Pancreas (tissue), 10 donors: ENCODE data around the gene VSIR. TPM values are rescaled to one million over a fixed set of nuclear protein-coding genes. Genes with fewer than 3 reads are reported as not detected.

ENCODE experiments used
- ATAC-seq, 4 donors: fragments of 200-7000 bp; cut with Tn5 transposase; one replicate each; pipeline versions ENCODE4 v1.8.0 to v1.9.1; 2020; ENCODE audit warnings: mild to moderate bottlenecking in 4 of 4, moderate library complexity in 4 of 4
- DNase-seq, 6 donors: peaks; one replicate each; pipeline ENCODE4 v3.0.0-alpha.2; 2020
- FAIRE-seq: peaks from 2 replicates; lab custom pipeline; 2012; peaks lifted over from hg19 to GRCh38; lab: Jason Lieb, UNC
- H3K27ac ChIP-seq, 4 donors: fragments of 200-600 bp; sonication (generic); 1 replicate in 3 of 4; 2 replicates in 1 of 4; pipeline versions ENCODE4 v1.5.0 to v1.8.0; 2020
- H3K27me3 ChIP-seq, 4 donors: fragments of 200-600 bp; one replicate each; pipeline ENCODE4 v1.8.0; 2021
- H3K36me3 ChIP-seq, 3 donors: fragments of 200-600 bp; sonication (generic) in 1 of 3; one replicate each; pipeline versions ENCODE4 v1.5.0 to v1.8.0; 2020 to 2021
- H3K4me1 ChIP-seq, 3 donors: fragments of 200-600 bp; one replicate each; pipeline ENCODE4 v1.8.0; 2021
- H3K4me3 ChIP-seq, 4 donors: fragments of 200-600 bp; sonication (generic) in 2 of 4; one replicate each; pipeline versions ENCODE4 v1.5.0 to v1.8.0; 2020 to 2021
- H3K9me3 ChIP-seq, 4 donors: fragments of 200-600 bp; one replicate each; pipeline ENCODE4 v1.8.0; 2021
- WGBS, 2 donors: extraction: QIAGEN DNeasy Blood & Tissue Kit; methylation state at CpG; one replicate each; pipeline ENCODE4 v1.1.7; 2013; 5-methylcytosine and 5-hydroxymethylcytosine counted together
- intact Hi-C, 3 donors: fragments of 100-400 bp; cut with DNase I; formaldehyde crosslinking; loops; one replicate each; pipeline versions ENCODE4 v1.11.1 to v1.14.2; 2022
- polyA plus RNA-seq, 2 donors: library from polyadenylated mRNA; stranded (reverse); fragments of 200-250 nt; gene quantifications; one replicate each; pipeline ENCODE4 v1.2.3, GENCODE V29; 2013
- total RNA-seq, 6 donors: library from RNA; stranded (reverse); fragmentation: NEBNext Ultra II Directional in 4 of 6; extraction: Animal tissue kit (Norgen Biotek cat#: 25700) in 4 of 6; gene quantifications; one replicate each; pipeline versions ENCODE4 v1.2.1 to v1.2.4, GENCODE V29; 2021 to 2023
- TF ChIP-seq, protein P1 (sequence below), 4 donors: fragments of 200-600 bp; sonication (generic) in 3 of 4; IDR thresholded peaks; one replicate each; pipeline versions ENCODE4 v1.5.0 to v1.8.0; 2021; ENCODE audit warnings: antibody characterized with exemption in 4 of 4
- donor health status: healthy with polysubstance abuse.
- donor health status: DM: no; HTN: no; CAD: no; lungs with moderate emphysema.
- donor health status: DM: no; HTN: no; CAD: no.
- donor health status: control.
- donor health status: control.
- donor health status: Bipolar disorder and iron deficiency.
- donor health status: DM: yes; HTN: yes; CAD: no.
- donor health status: DM: no; HTN: no; CAD: no.
- donor health status: DM: no; HTN: no; CAD: no.
- donor health status: DM: yes; HTN: yes; CAD: no.

The VSIR gene
- total and polyA plus RNA-seq, 8 donors: 3.7 to 27.6 (median 9.3) TPM

DNA sequence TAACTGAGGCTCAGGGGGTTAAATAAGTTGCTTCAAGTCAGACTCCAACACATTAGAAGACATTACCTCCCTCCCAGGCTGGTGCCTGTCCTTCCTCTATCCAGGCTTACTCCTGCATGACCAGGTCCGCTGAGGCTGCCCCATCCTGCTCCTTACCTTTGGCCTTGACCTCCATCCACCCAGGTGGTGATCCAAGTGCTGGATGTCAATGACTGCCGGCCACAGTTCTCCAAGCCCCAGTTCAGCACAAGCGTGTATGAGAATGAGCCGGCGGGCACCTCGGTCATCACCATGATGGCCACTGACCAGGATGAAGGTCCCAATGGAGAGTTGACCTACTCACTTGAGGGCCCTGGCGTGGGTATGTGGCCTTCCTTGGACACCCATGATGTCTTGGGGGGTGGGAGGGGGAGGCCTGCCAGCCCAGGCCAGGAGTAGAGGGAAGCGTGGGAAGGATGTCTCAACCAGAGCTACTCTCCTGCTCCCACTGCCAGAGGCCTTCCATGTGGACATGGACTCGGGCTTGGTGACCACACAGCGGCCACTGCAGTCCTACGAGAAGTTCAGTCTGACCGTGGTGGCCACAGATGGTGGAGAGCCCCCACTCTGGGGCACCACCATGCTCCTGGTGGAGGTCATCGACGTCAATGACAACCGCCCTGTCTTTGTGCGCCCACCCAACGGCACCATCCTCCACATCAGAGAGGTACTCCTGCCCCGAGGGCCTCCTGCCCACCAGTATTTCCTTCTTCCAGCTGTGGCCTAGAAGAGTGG is 29.6 kb upstream of the VSIR start:
- FAIRE-seq (no peak), ATAC-seq (no peak)

DNA sequence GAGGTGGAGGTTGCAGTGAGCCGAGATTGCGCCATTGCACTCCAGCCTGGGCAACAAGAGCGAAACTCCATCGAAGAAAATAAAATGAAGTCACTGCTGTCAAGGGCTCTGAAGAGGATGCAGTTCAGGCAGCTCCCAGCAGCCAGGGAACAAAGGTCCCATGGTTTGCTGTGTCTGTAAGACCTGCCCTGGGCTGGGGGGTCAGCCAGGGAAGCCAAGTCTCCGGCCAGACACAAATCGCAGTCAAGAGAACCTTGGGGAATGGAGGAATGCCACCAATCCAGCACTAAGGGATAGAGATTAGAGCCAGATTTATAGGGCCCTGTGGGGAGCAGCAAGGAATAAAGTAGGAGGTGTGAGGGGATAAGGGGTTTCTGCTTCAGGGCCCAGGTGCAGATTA is 28.9 kb upstream of the VSIR start:
- WGBS, 2 donors: 91 to 99% methylated on average over 6 of the region's 6 CpGs
- H3K4me1 ChIP-seq: peaks cover 0 to 3% (median 0%) of the 10 kb centered on the region in 3 donors
- FAIRE-seq (no peak), DNase-seq (peak in 1 of 6 donors; percentile 10), ATAC-seq (no peak)
- TF ChIP-seq, protein P1, sequence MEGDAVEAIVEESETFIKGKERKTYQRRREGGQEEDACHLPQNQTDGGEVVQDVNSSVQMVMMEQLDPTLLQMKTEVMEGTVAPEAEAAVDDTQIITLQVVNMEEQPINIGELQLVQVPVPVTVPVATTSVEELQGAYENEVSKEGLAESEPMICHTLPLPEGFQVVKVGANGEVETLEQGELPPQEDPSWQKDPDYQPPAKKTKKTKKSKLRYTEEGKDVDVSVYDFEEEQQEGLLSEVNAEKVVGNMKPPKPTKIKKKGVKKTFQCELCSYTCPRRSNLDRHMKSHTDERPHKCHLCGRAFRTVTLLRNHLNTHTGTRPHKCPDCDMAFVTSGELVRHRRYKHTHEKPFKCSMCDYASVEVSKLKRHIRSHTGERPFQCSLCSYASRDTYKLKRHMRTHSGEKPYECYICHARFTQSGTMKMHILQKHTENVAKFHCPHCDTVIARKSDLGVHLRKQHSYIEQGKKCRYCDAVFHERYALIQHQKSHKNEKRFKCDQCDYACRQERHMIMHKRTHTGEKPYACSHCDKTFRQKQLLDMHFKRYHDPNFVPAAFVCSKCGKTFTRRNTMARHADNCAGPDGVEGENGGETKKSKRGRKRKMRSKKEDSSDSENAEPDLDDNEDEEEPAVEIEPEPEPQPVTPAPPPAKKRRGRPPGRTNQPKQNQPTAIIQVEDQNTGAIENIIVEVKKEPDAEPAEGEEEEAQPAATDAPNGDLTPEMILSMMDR (IDR thresholded peaks at IDR 0.05): no peak
- no peak overlapping the region for H3K27ac ChIP-seq
- intact Hi-C loops: loop anchor here in 1 of 3 donors (10.0 kb wide), 1 partner anchor 97 kb away; no protein-coding TSS in a partner anchor
- H3K9me3 ChIP-seq: no peaks in the 10 kb centered on the region
- H3K27me3 ChIP-seq: no peaks in the 10 kb centered on the region
- H3K36me3 ChIP-seq: no peaks in the 10 kb centered on the region
- no peak overlapping the region for H3K4me3 ChIP-seq

More for the DNA sequence above, 29.6 kb upstream of the VSIR start:
- Histone ChIP-seq H3K36me3 (no peaks in the 10 kb centered on the region), H3K27ac (no peak overlapping the region), H3K9me3 (no peaks in the 10 kb centered on the region), H3K4me3 (no peak overlapping the region), H3K27me3 (no peaks in the 10 kb centered on the region), H3K4me1 (peaks cover 0 to 3% (median 0%) of the 10 kb centered on the region in 3 donors)
- WGBS, 2 donors: 81 to 97% methylated on average over 18 of the region's 18 CpGs
- DNase-seq: peak in 1 of 6 donors; percentile 39
- TF ChIP-seq, protein P1 (IDR thresholded peaks at IDR 0.05): no peak
- intact Hi-C loops: loop anchor here in 1 of 3 donors (10.0 kb wide), 1 partner anchor 98 kb away; no protein-coding TSS in a partner anchor

DNA sequence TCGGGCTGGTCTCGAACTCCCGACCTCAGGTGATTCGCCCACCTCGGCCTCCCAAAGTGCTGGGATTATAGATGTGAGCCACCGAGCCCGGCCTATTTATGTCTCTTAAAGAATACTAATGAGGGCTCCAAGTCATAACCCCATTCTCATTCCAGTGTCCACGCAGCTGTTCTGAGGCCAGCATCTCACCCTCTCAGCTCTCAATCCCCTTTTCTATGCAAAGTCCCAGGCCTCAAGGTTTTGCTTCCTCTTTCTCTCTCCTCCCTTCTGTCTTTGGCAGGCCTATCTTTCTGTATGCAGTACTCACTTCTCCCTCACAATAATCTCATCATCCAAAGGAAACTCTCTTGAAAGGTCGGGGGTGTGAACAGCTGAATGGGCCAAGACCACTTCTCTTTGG is 28.0 kb upstream of the VSIR start:
- no peaks in the 10 kb centered on the region for H3K36me3 ChIP-seq
- H3K4me1 ChIP-seq: no peaks in the 10 kb centered on the region
- intact Hi-C loops: loop anchor here in 1 of 3 donors (10.0 kb wide), 1 partner anchor 97 kb away; no protein-coding TSS in a partner anchor
- ATAC-seq (no peak), FAIRE-seq (no peak), DNase-seq (peak in 1 of 6 donors; percentile 13)
- WGBS, 2 donors: 89 to 92% methylated on average over 9 of the region's 9 CpGs
- H3K9me3 ChIP-seq: no peaks in the 10 kb centered on the region
- TF ChIP-seq, protein P1 (IDR thresholded peaks at IDR 0.05): no peak
- H3K27me3 ChIP-seq: no peaks in the 10 kb centered on the region
- no peak overlapping the region for H3K4me3 ChIP-seq
- no peak overlapping the region for H3K27ac ChIP-seq

DNA sequence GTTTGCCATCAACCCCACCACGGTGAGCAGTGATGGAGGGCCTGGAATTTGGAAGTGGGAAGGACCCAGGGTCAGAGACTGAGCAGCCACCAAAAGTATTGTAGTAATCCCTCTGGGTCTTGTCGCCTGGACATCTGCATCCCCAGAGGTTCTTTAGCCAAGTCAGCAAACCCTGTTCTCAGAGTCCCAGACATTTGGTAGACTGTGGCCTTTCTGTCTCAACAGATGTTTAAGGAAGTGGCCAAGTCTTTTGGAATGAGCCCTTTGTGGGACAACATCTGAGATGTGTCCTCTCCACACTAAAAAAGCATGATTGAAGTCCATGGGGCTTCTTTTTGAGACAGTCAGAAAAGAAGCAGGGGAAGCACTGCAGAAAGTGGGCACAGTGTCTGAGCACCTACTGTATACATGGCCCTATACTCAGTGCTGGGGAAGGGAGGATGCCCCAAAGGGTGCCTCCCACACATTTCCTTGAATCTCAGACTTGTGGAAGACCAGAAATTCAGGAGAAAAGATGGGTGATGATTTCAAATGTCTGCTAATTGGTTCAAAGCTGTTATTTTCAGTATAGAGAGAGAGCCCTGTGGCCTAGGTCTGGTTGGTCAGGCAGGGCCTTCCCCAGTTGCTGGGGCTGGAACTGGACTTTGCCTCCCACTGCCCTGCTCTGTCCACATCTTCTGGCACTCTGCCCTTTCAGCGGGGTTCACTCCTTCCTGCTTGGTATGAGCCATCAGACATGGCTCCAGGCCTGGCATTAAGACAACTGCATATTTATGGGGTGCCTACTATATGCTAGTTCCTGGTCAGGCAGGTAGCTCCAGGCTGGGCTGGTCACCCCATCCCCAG is 26.5 kb upstream of the VSIR start:
- Histone ChIP-seq H3K4me1 (no peaks in the 10 kb centered on the region), H3K27ac (no peak overlapping the region), H3K4me3 (no peak overlapping the region), H3K36me3 (no peaks in the 10 kb centered on the region), H3K27me3 (no peaks in the 10 kb centered on the region), H3K9me3 (no peaks in the 10 kb centered on the region)
- WGBS, 2 donors: 59 to 63% methylated on average over 3 of the region's 3 CpGs
- TF ChIP-seq, protein P1 (IDR thresholded peaks at IDR 0.05): no peak
- FAIRE-seq (no peak), ATAC-seq (peak in 3 of 4 donors; percentile 49 to 55 (median 54)), DNase-seq (no peak)
- intact Hi-C loops: loop anchor here in 1 of 3 donors (10.0 kb wide), 1 partner anchor 95 kb away; no protein-coding TSS in a partner anchor
